Nucleus accumbens (tissue), 56 donors: ENCODE measurements around the gene LIPF.
"Not testable (repeated sequence)": the region's sequence is repeated elsewhere in the genome, so short reads cannot be mapped to it uniquely, and the experiment has no call there.

ENCODE experiments used
- DNase-seq, 56 donors: peaks; one replicate each; lab custom pipeline; 2025; lab: John Stamatoyannopoulos, UW

Gene LIPF

GRCh38 chr10:88672041-88672440 is 7.8 kb downstream of the LIPF start:
- DNase-seq: no peak

- no peak for DNase-seq
These were observed 12.2 kb downstream of the LIPF start for GRCh38 chr10:88676283-88677060.

GRCh38 chr10:88680958-88681357 is 16.7 kb downstream of the LIPF start:
- no peak for DNase-seq

GRCh38 chr10:88682491-88682890 is 18.2 kb downstream of the LIPF start:
- DNase-seq: no peak

DNA sequence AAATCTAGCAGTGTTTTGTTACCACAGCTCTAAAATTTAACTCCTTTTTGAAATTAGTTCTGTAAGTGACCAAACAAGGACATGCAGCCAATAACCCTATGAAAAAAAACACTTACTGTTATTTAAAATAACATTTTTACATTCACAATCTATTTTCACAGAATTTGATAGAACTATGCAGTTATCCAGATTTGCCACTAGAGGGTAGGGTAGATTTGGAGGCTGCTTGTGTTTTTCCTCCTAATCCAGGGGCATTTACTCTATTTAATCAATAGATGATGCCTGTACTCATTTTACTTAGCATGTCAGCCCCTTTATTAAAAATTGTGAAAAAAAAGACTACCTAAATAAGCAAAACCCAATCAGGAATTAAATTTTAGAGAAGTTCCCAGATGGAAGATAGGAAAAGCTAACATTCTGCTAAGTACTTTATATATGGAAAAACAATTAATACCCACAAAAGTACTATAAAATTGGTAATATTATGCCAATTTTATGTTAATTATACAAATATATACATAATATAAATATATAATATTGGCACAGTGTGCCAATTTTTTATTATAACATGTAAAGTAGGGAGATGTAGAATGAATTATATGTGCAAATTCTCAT is 23.7 kb downstream of the LIPF start:
- DNase-seq: no peak

- no peak for DNase-seq
These were observed 25.1 kb downstream of the LIPF start for GRCh38 chr10:88689366-88689765.

GRCh38 chr10:88693392-88694020 is 29.3 kb downstream of the LIPF start:
- DNase-seq: no peak

- no peak for DNase-seq
These were observed 38.8 kb downstream of the LIPF start for GRCh38 chr10:88702848-88703597.

DNA sequence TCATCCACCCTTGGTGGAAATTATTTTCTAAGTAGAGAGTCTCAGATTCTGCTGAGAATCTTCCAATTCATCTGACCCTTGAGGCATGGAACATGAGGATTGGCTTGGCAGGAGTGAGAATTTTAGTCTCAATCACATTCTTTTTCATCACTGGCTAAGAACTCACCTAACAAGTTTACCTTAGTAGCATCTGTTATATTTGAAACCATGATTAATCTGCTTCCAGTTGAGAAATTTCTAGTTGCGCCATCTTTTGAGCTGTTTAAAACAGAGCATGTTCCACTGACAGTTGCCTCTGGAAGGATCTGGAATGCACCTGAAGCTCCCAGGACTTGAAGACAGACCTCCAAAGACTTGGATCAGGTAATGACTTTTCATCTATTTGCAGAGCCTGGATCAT is 41.7 kb downstream of the LIPF start, which contains the start of gene LIPK:
LIPK (plus strand) TSS at position 292 of the 400 bp plus-strand sequence. CDS start 18,295 bp downstream, outside the sequence.
- no peak for DNase-seq

GRCh38 chr10:88707429-88708155 is 43.4 kb downstream of the LIPF start:
- DNase-seq: no peak

- DNase-seq: not testable (repeated sequence)
These were observed 45.1 kb downstream of the LIPF start for GRCh38 chr10:88709361-88709760.

- no peak for DNase-seq
These were observed 51.3 kb downstream of the LIPF start for GRCh38 chr10:88715517-88715916.

- no peak for DNase-seq
These were observed 57.1 kb downstream of the LIPF start for GRCh38 chr10:88721392-88721791.

DNA sequence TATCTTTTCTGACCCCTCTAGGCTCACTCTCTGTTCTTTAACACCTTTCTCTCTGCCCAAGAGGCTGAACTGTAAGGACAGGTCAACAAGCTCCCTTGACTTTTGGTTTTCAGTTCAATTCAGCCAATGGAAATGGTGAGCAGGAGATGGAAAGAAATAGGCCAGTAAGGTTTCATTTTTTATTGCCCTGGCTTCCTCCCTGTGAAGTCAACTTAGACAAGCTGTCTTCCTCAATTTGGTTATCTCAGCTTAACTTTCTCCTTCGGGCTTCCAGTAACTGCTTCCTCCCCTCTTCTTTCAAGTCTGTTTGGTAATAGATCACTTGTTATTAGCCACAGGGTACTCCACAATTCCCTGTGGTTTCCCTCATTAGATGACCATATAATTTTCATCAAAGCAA is 61.6 kb downstream of the LIPF start:
- DNase-seq: no peak

DNA sequence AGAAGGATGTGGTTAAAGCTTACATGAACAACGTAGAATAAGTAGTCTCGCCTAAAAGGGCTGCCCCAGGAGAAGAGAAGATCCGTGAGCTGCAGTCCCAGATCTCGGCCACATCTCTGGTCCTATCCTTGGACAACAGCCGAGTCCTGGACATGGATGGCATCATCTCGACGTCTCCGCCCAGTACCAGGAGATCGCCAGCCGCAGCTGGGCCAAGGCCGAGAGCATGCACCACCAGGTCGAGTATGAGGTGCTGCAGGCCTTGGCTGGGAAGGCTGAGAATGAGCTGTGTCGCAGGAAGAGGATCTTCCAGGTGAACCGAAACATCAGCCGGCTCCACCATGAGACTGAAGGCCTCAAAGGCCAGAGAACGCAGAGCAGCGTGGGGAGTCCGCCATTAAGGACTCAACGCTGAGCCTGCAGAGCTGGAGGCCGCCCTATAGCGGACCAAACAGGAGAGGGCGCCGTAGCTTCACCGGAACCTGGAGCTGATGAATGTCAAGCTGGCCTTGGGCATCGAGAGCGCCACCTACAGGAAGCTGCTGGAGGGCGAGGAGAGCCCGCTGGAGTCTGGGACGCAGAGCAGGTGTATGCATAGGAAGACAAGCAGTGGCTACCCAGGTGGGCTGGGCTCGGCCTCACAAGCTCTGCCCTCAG is 64.0 kb downstream of the LIPF start:
- no peak for DNase-seq
